Measurements from ENCODE around the gene ADRA2C. TPM values are rescaled to one million over a fixed set of nuclear protein-coding genes. Genes with fewer than 3 reads are reported as not detected.

ADRA2C gene
- total and polyA plus RNA-seq, 2 of the 13 experiments (the other 11 are each of a cell fraction or from before 2014, with no cell fraction given), result 15.4 to 69.7 TPM

DNA sequence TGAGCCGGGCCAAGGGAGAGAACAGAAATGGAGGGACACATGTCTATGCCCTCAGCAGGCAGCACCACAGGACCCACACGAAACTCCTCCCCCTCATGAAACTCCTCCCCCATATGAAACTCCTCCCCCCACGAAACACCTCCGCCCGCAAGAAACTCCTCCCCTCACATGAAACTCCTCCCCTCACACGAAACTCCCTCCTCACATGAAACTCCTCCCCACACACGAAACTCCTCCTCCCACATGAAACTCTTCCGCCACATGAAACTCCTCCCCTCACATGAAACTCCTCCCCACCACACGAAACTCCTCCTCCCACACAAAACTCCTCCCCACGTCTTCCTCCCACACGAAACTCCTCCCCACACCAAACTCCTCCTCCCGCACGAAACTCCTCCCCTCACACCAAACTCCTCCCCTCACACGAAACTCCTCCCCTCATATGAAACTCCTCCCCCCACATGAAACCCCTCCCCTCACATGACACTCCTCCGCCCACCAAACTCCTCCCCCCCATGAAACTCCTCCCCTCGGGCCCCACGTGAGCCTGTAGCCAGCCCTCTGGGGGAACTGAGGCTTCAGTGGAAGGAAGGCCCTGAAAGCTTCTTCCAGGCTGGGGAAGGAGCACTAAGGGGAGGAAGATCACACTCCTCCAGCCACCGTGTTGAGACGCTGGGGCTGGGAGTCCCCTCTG lies 15.2 kb downstream of the ADRA2C start (continued):
- TF ChIP-seq PCBP2 (optimal IDR thresholded peaks at IDR 0.05; ENCODE audit: low read depth, low read length, poor library complexity, severe bottlenecking) (peak; percentile 5), SP1 (IDR thresholded peaks at IDR 0.05) (peak; percentile 73; the same call in 1 of the 2 replicates), SP1 (CRISPR knock-in tag; IDR thresholded peaks at IDR 0.05) (no peak)
- TF ChIP-seq, protein P1, sequence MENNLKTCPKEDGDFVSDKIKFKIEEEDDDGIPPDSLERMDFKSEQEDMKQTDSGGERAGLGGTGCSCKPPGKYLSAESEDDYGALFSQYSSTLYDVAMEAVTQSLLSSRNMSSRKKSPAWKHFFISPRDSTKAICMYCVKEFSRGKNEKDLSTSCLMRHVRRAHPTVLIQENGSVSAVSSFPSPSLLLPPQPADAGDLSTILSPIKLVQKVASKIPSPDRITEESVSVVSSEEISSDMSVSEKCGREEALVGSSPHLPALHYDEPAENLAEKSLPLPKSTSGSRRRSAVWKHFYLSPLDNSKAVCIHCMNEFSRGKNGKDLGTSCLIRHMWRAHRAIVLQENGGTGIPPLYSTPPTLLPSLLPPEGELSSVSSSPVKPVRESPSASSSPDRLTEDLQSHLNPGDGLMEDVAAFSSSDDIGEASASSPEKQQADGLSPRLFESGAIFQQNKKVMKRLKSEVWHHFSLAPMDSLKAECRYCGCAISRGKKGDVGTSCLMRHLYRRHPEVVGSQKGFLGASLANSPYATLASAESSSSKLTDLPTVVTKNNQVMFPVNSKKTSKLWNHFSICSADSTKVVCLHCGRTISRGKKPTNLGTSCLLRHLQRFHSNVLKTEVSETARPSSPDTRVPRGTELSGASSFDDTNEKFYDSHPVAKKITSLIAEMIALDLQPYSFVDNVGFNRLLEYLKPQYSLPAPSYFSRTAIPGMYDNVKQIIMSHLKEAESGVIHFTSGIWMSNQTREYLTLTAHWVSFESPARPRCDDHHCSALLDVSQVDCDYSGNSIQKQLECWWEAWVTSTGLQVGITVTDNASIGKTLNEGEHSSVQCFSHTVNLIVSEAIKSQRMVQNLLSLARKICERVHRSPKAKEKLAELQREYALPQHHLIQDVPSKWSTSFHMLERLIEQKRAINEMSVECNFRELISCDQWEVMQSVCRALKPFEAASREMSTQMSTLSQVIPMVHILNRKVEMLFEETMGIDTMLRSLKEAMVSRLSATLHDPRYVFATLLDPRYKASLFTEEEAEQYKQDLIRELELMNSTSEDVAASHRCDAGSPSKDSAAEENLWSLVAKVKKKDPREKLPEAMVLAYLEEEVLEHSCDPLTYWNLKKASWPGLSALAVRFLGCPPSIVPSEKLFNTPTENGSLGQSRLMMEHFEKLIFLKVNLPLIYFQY (CRISPR knock-in tag; IDR thresholded peaks at IDR 0.05; ENCODE audit: borderline replicate concordance), result no peak

DNA sequence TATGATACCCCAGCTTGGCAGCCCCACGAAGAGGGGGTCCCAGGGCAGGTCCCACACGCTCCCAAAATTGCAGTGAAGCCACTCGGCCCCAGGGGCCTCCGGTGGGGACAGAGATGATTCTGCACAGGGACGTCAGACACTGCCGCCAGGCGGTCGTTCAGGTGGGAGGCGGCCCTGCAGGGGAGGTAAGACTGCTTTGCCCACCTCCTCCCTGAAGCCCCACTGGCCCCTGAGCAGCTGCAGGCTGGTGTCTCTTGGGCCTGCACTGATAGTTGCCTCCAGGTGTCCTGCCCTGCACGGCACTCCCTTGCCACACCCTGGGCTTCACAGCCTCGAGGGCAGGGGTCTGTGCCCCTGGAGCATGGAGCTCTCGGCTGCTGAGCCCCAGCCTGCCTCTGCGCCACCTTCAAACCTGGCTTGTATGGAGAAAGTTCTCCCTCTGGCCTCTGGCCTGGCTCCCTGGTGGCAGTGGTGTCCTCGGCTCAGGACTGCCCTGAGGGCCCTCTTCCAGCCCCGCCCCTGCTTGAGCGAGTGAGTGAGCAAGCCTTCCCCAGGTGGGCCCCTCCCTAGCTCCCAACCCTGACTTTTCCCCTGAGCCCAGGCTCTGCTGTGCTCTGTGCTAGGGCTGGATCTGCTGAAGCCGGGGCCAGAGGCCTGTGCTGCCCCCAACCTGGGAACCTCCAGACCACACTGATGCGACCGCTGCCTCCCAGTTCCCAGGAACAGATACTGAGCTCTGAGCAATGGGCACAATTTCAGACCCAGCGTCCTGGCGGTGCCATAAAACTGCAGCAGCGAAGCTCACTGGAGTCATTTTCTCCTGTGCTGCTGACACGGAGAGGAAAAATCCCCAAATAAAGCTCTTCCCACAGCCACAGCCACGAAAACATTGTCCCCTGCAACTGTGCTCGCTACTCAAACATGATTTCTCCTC lies 16.1 kb downstream of the ADRA2C start:
- Histone ChIP-seq H4K20me1 (ENCODE audit: insufficient read depth, low read length) (no peaks in the 10 kb centered on the region), H3K9ac (ENCODE audit: insufficient read depth, low read depth, low read length) (peak overlapping the region; percentile 42), H3K79me2 (ENCODE audit: insufficient read depth, low read length) (no peaks in the 10 kb centered on the region), H3K27ac (ENCODE audit: extremely low read length, insufficient read depth, low read length) (peak overlapping the region; percentile 72), H3K4me3 (replicated peaks in 1 of 3; ENCODE audit: insufficient read depth in 1 of 3, low read depth in 2 of 3, low read length in 3 of 3) (peak overlapping the region in 2 of 3 experiments; percentile 30 to 42; a peak in 3 of 6 replicates), H3K4me2 (ENCODE audit: low read depth, low read length) (peak overlapping the region; percentile 57), H3K27me3 (ENCODE audit: control insufficient read depth in 1 of 2, insufficient read depth in 2 of 2, low read length in 2 of 2) (no peaks in the 10 kb centered on the region; a peak in 1 of 5 replicates), H2AFZ (ENCODE audit: low read length) (no peak overlapping the region), H3K9me3 (ENCODE audit: low read length) (no peaks in the 10 kb centered on the region), H3K36me3 (replicated peaks in 1 of 2; ENCODE audit: control insufficient read depth in 1 of 2, insufficient read depth in 2 of 2, low read length in 2 of 2) (no peaks in the 10 kb centered on the region), H3K4me1 (ENCODE audit: insufficient read depth, low read length) (peaks cover 85% of the 10 kb centered on the region)
- in situ Hi-C loops (cut with HindIII; ENCODE audit: extremely low pct_ligation_motif_present, low pct_unique_long_range_greater_than_20kb) (loop anchor here (5.0 kb wide), 1 partner anchor 55 kb away; no protein-coding TSS in a partner anchor), intact Hi-C loops (cut with micrococcal nuclease; ENCODE audit: unreplicated experiment) (loop anchor here (2.0 to 5.0 kb wide), 2 partner anchors 55 to 95 kb away; no protein-coding TSS in a partner anchor)
- FAIRE-seq, result no peak
- CTCF ChIA-PET (ENCODE audit: low intra/inter-chr PET ratio, low total read pairs), result no interaction called here
- WGBS (ENCODE audit: low lambda C conversion rate), result 64% methylated on average over 13 of the region's 25 CpGs
- POLR2A ChIA-PET, result interaction anchor here (0.5 to 8.2 kb wide), 10 partner anchors 11 to 707 kb away, joined by 3 to 88 read pairs (median 14); partner anchors contain the start of gene ADRA2C
- peak; percentile 55 for DNase-seq (ENCODE audit: low spot score)
- no TSS peak for BruUV-seq (replicated peaks)
- peak; percentile 23 for ATAC-seq
- TF ChIP-seq ZNF44 (CRISPR knock-in tag; IDR thresholded peaks at IDR 0.05) (no peak), EZH2 (conservative IDR thresholded peaks at IDR 0.05; ENCODE audit: low read depth, low read length) (no peak), CBX1 (IDR thresholded peaks at IDR 0.05; ENCODE audit: low read depth) (no peak), MTA1 (CRISPR knock-in tag; IDR thresholded peaks at IDR 0.05; ENCODE audit: borderline replicate concordance) (peak; percentile 62; the same call in 1 of the 2 replicates), POLR2G (IDR thresholded peaks at IDR 0.05; ENCODE audit: low read depth, low read length) (peak; percentile 56), ZNF776 (CRISPR knock-in tag; IDR thresholded peaks at IDR 0.05) (no peak), ZNF552 (CRISPR knock-in tag; IDR thresholded peaks at IDR 0.05; ENCODE audit: borderline replicate concordance) (no peak)

Data from HepG2 (cell line).